Stimulated activated CD4-positive, alpha-beta T cell treated with anti-CD3 and anti-CD28 coated beads, Interleukin-4, amount 100 ng/mL, for 48 hours (primary cell): ENCODE data around the gene ASF1B.

Source experiments
- DNase-seq, 2 donors: peaks; one replicate each; pipeline ENCODE4 v3.0.0-alpha.2; 2020; ENCODE audit warnings: low read depth in 2 of 2

The ASF1B gene

DNA sequence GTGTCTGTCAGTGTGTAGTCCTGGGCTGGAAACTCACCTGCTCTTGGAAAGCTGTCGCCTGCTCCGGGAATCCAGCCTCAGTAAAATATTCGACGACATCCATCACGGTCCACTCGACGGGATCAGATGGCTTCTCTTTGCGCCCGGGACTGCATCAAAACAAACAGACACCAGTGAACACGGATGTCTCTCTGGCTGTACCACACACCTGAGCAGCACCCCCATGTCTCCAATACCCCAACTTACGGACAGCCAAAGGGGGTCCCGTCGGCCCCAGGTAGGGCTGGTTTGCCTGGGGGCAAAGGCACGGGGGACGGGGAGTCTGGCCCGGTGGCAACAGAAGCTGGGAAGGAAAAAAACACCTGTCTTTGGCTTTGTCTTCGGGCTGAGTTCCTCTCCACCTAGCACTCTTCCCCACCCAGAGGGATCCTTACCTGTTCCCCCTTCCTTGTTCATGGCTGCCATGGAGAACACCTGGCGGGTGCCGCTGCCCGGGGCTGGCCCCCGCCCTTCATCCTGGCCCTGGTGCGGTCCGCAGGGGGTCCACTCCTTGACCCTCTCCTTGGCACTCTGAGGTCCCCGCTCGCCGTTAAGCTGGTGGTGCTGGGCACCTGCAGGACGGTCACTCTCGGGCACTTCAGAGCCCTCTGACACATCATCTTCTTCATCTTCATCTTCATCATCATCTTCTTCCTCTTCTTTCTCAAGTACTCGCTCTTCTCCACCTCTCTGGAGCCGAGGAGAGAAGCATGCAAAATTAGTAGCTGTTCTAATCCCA, 47.6 kb downstream of the ASF1B start:
- DNase-seq: no peak

DNA sequence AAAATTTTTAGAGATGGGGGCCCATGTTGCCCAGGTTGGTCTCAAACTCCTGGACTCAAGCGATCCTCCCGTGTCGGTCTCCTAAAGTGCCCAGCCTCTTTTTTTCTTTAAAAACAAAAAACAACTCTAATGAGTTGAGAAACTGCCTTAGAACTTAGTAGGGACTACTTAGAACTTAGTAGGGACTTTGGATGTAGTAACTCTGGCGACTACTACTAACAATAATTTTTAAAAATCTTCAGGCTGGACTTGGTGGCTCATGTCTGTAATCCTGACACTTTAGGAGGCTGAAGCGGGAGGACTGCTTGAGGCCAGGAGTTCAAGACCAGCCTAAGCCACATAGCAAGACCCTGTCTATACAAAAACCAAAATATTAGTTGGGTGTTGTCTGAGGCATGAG, 50.3 kb downstream of the ASF1B start:
- no peak for DNase-seq

DNA sequence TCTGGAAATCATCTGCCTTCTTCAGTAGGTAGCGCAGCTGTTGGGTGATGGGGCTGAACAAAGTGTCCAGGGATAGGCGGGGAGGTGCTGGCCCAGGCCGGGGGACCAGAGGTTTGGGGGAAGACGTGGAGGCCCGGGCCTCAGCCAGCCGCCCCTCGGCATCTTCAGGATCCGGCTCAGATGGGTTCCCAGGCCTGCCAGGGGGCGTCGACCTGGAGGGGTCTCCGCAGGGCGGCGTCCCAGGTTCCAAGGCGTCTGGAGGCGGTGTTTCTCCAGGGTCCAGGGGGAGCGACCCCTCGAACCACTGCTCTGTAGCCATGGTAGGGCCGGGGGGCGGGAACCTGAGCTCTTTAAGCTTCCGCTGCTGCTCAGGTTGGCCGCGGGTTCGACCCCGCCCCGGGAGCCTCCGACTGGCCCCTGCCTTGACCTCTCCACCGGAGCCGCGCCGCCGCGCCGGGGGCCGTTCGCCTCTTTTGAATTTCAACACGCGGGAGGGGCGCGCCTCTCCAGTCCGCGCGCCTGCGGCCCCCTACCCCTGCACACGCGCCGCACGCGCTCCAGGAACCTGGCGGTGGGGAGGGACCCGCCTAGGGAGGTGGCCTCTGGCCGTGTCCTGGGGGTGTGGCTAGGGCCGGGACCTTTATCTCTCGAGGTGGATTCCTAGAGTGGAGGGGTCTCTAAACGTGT, 50.9 kb downstream of the ASF1B start, which contains the start of gene C19orf67:
TSS of gene C19orf67 (minus strand) at position 475 of the 687 bp plus-strand sequence. CDS start at position 319, 156 bp downstream.
- DNase-seq: no peak

DNA sequence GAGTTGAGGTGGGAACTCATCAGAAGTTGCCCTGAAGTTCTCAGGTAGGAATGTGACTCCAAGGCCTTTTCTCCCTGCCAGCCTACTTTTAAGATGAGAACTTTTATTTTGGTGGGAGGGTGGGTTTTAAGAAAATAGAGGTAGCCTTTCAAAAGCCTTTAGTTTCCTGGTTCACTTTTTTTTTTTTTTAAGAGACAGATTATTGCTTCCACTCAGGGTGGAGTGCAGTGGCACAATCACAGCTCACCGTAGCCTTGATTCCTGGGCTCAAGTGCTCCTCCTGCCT, 53.8 kb downstream of the ASF1B start:
- DNase-seq: no peak

DNA sequence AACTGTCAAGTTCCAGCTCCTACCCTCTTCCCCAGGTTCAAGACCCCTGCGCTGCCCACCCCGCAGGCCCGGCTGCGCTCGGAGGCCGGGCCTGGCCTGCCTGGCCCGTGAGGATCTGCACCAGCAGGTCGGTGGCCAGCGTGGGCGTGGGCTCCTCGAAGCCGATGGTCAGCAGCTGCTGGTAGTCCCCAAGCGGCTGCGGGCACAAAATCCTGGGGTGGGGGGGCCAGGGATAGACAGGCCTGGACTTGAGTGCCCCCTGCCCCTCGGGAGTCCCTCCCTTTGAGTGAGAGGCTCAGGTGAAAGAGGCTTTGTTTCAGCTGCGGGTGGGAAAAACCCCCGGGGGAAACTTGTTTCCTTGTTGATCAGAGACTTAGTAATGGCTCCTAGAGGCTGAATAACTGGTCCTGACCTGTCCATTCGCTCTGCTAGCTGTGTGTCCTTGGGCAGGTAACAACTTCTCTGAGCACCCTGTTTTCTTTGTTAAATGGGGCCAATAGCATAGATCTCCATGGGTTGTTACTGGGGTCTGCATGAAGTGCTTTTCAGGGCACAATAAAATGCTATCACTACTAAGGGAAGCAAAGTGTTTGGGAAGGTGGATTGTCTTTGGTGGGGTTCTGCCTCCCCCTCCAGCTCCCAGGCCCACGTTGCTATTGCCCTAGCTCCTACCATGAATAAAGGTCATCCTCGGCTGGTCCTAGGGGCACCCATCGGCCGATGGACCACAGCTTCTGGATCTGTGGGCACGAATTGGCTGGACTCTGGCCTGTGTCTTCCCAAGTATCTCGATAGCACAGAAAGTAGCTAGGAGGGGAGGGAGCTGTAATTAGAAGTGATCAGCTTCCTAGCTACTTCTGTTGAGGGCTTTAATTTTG, 54.4 kb downstream of the ASF1B start:
- DNase-seq: no peak

DNA sequence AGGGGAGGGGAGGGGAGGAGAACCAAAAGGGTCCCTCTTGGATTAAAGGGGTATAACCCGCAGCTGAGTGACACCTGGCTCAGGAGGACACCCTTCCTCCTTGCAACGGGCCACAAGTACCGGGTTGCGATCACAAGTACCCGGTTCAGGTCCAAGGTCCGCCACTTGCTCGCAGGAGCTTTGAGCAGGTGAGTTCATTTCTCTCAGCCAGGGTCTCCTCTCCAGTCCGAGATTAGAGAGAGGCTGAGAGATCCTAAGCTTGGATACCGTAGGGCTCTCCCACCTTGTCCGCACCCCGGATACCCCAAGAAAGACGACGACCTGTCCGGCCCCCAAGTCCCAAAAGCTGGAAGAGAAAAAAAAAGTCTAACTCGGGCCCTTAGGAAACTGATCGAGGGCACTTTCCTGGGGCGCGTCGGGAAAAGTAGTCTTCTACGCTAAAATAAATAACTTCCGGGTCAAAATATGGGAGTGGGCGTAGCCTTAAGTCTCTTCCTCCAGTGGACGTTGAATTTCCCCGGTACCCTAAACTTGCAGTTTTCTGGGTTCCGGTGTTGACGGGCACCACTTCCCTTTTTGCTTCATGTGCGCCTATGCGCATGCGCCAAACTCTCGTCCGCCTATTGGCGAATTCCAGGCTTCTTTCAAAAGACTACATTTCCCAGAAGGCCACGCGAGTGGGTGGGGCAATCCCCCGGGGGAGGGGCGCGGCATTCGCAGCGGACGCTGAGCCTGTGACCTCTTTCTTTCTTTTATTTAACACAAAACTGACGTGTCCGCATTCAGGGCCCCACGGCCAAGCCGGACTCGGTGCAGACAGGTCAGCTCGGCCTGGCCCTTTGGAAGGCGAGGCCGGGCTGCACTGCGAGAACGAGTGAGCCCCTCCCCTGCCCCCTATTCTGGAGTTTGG, 55.2 kb downstream of the ASF1B start:
- DNase-seq: peak; percentile 98 to 99

DNA sequence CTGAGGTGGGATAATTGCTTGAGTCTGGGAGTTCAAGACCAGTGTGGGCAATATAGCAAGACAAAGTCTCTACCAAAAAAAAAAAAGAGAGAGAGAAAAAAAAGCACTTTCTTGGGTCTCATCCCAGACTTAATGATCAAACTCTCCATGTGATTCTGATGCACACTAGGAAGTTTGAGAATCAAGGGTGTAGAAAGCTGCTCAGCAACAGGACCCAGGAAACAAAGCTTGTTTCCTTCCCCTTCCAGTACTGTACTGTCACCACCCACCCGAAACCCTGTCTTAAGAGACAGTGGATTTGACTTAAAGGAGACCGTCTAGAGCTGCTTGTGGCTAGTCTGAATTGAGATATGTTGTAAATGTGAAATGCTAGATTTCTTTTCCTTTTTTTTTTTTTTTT, 58.0 kb downstream of the ASF1B start:
- no peak for DNase-seq

DNA sequence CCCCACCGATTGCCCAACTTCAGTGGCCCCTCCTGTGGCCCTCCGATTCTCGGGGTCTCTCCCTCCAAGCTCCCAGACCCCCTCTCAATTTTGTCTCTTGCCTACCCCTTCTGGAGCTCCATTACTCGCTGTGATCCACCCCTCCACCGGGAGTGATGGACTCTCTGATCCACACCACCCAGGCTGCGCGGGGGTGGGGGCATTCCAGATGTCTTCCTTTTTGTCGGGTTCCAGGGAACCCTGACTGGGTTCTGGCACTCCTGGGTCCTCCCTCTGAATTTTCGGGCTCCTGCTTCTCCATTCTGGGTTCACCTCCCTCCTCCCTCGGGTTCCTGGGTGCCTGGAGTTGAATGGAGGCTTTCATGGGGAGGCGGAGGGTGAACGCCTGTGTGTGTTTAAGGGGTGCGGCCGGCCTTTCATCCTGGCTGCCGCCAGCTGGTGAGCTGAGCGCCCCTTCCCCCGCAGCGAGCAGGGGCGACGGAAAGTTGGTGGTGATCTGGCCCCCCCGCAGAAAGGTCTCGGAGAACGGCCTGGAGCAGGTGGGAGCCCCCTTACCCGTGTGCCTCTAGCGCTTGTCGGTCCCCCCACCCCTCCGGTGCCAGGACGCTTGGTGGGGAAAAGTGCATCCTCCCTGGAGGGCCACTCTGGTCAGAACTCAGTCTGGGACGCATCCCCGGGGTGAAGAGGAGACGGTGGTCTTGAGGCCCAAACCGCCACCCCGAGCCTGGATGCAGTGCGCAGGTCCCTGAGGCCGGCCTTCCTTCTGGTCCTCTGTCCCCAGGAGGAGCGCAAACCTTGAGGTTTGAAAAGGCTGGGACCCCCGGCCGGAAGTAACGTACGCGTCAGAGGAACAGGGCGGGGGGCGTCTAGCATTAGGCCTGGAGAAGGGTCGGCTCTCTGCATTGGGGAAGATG, 62.2 kb downstream of the ASF1B start:
- no peak for DNase-seq

DNA sequence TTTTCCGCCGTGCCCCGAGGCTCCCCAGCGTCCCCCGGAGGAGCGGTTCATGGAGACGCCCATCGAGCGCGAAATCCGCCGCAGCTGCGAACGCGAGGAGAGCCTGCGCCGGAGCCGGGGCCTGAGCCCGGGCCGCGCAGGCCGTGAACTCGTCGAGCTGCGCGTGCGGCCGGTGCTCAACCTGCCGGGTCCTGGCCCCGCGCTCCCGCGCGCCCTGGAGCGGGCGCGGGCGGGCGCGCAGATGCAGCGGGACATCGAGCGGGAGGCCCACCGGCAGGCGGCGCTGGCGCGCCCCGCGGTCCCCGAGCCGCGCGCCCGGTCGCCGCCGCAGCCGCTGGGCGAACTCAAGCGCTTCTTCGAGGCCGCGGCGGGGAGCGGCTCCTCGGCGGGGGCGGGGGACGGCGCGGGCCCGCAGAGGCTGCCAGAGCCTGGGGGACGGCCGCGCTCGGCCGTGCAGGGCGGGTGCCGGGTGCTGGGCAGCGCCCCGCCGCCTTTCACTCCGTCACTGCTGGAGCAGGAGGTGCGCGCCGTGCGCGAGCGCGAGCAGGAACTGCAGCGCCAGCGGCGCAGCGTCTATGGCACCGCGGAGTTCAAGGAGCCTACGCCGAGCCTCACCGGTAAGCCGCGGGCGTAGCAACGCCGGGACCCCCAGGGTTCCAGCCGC, 63.0 kb downstream of the ASF1B start:
- DNase-seq: peak; percentile 63 to 66

DNA sequence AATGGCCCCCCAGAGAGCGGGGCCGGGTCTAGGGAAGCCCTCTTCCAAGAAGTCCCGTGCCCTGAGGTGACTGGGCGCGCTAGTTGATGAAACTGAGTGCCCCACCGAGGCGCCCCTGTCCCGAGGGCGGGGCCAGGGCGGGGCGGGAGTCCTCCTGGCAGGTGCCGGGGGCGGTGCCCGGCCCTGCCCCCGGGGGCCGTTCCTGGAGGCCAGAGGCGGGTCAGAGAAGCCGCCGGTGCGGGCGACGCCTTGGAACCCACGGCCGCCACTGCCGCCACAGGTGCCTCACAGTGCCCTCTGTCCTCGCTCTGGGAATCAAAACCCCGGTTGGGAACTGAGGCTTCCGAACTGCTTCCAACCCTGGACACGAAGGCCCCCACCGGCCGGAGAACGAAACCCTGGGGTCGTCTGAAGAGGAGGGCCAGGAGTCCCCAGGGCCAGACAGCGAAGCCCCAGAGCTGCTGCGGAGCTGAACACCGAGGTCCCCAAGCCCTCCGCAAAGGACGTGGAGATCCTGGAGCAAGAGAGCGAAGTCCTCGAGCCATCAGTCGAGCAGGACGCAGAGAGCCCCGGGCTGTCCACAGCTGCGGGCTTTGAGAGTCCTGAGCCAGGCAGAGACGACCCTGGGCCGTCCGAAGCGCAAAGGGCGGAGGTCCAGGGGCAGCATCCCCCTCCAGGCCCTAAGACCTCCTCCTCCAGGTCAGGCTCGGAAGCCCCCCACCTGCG, 63.7 kb downstream of the ASF1B start, which contains the start of gene MISP3:
TSS of gene MISP3 (plus strand) at position 252 of the 726 bp plus-strand sequence. CDS start 524 bp downstream, outside the sequence.
- no peak for DNase-seq

DNA sequence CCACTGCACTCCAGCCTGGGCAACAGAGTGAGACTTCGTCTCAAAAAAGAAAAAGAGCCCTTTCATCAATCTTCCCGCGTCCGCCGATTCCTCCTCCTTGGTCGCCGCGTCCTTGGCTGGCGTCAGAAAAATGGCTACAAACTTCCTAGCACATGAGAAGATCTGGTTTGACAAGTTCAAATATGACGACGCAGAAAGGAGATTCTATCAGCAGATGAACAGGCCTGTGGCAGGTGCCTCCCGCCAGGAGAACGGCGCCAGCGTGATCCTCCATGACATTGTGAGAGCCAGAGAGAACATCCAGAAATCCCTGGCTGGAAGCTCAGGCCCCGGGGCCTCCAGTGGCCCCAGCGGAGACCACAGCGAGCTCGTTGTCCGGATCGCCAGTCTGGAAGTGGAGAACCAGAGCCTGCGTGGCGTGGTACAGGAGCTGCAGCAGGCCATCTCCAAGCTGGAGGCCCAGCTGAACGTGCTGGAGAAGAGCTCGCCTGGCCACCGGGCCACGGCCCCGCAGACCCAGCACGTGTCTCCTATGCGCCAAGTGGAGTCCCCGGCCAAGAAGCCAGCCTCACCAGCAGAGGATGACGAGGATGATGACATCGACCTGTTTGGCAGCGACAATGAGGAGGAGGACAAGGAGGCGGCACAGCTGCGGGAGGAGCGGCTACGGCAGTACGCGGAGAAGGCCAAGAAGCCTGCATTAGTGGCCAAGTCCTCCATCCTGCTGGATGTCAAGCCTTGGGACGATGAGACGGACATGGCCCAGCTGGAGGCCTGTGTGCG, 65.9 kb downstream of the ASF1B start:
- no peak for DNase-seq
